ENCODE data around the gene BAD. TPM values are rescaled to one million over a fixed set of nuclear protein-coding genes. Genes with fewer than 3 reads are reported as not detected.

Gene BAD
- total and polyA plus RNA-seq, 2 donors (not counting 1 experiment from before 2014, with no cell fraction given): 24.0 to 39.1 TPM

GRCh38 chr11:64287676-64288352 is 3.3 kb upstream of the BAD start:
- ChIA-PET CTCF (interaction anchor here (2.1 to 6.8 kb wide), 3 partner anchors 15 to 83 kb away, joined by 5 to 47 read pairs (median 8); partner anchors contain the start of gene CATSPERZ), POLR2A (interaction anchor here (0.6 kb wide), 1 partner anchor 22 kb away, joined by 5 read pairs; no protein-coding TSS in a partner anchor)
- TF ChIP-seq CTCF (IDR thresholded peaks at IDR 0.05) (no peak), EZH2 (IDR thresholded peaks at IDR 0.05; ENCODE audit: borderline replicate concordance, insufficient read depth, low read depth, low read length, poor library complexity, severe bottlenecking) (no peak)
- ATAC-seq (ENCODE audit: low read depth): no peak
- Histone ChIP-seq H3K36me3 (replicated peaks in 1 of 2; ENCODE audit: control extremely low read depth in 1 of 2, control insufficient read depth in 1 of 2, extremely low read depth in 1 of 2, insufficient read depth in 2 of 2, low read length in 1 of 2) (no peaks in the 10 kb centered on the region), H2AFZ (ENCODE audit: insufficient read depth, low read depth, low read length, poor library complexity, severe bottlenecking) (no peak overlapping the region), H3K9me3 (ENCODE audit: control extremely low read depth in 1 of 3, control insufficient read depth in 2 of 3, insufficient read depth in 1 of 3, low read length in 2 of 3) (peaks cover 0 to 11% (median 0%) of the 10 kb centered on the region in 3 donors), H3K79me2 (ENCODE audit: control insufficient read depth, insufficient read depth, low read length) (peaks cover 26% of the 10 kb centered on the region), H3K4me2 (replicated peaks; ENCODE audit: low read depth, low read length, poor library complexity, severe bottlenecking) (no peak overlapping the region), H3K27me3 (replicated peaks in 1 of 4; ENCODE audit: control extremely low read depth in 1 of 4, control insufficient read depth in 3 of 4, insufficient read depth in 4 of 4, low read length in 3 of 4) (peaks cover 0 to 20% (median 11%) of the 10 kb centered on the region in 4 experiments), H3K4me1 (ENCODE audit: control insufficient read depth in 2 of 2, insufficient read depth in 2 of 2, low read length in 2 of 2) (peaks cover 27 to 29% of the 10 kb centered on the region in 2 donors), H3K27ac (ENCODE audit: low read length in 2 of 2) (no peak overlapping the region), H3K4me3 (ENCODE audit: control extremely low read depth in 1 of 5, extremely low read depth in 1 of 5, insufficient read depth in 1 of 5, low read depth in 2 of 5, low read length in 4 of 5) (no peak overlapping the region), H4K20me1 (ENCODE audit: control insufficient read depth, insufficient read depth, low read length, poor library complexity, severe bottlenecking) (peaks cover 27% of the 10 kb centered on the region), H3K9ac (ENCODE audit: low read length) (no peak overlapping the region)
- no peak for DNase-seq
- H3K4me3 Mint-ChIP-seq: peak overlapping the region; percentile 29
- peaks cover 26% of the 10 kb centered on the region for H3K4me1 Mint-ChIP-seq
- peaks cover 9% of the 10 kb centered on the region for H3K27me3 Mint-ChIP-seq
- WGBS (ENCODE audit: insufficient coverage): 97% methylated on average over 33 of the region's 33 CpGs
- no peaks in the 10 kb centered on the region for H3K9me3 Mint-ChIP-seq (ENCODE audit: insufficient read depth)
- intact Hi-C loops (cut with micrococcal nuclease): no loop called here
- H3K27ac Mint-ChIP-seq: no peak overlapping the region

DNA sequence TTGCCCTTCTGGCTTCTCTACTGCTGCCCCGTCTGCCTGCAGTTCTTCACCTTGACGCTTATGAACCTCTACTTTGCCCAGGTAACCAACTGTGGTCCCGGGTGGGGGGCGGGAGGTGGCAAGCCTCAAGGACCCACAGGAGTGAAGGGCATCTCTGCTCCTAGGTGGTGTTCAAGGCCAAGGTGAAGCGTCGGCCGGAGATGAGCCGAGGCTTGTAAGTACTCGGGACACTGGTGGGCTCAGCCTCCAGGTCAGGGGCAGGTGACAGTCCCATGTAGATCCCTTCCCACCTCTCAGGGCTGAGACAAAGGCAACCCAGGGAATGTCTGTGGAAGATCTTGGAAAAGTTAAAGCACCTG is 2.3 kb upstream of the BAD start:
- Histone ChIP-seq H4K20me1 (ENCODE audit: control insufficient read depth, insufficient read depth, low read length, poor library complexity, severe bottlenecking) (peaks cover 22% of the 10 kb centered on the region), H3K4me3 (ENCODE audit: control extremely low read depth in 1 of 5, extremely low read depth in 1 of 5, insufficient read depth in 1 of 5, low read depth in 2 of 5, low read length in 4 of 5) (no peak overlapping the region), H3K9ac (ENCODE audit: low read length) (no peak overlapping the region), H3K27ac (ENCODE audit: low read length in 2 of 2) (no peak overlapping the region), H3K4me2 (replicated peaks; ENCODE audit: low read depth, low read length, poor library complexity, severe bottlenecking) (no peak overlapping the region), H3K36me3 (replicated peaks in 1 of 2; ENCODE audit: control extremely low read depth in 1 of 2, control insufficient read depth in 1 of 2, extremely low read depth in 1 of 2, insufficient read depth in 2 of 2, low read length in 1 of 2) (peaks cover 0 to 7% of the 10 kb centered on the region in 2 experiments), H3K9me3 (ENCODE audit: control extremely low read depth in 1 of 3, control insufficient read depth in 2 of 3, insufficient read depth in 1 of 3, low read length in 2 of 3) (peaks cover 0 to 6% (median 0%) of the 10 kb centered on the region in 3 donors), H3K4me1 (ENCODE audit: control insufficient read depth in 2 of 2, insufficient read depth in 2 of 2, low read length in 2 of 2) (peaks cover 19 to 21% of the 10 kb centered on the region in 2 donors), H2AFZ (ENCODE audit: insufficient read depth, low read depth, low read length, poor library complexity, severe bottlenecking) (no peak overlapping the region), H3K79me2 (ENCODE audit: control insufficient read depth, insufficient read depth, low read length) (peaks cover 35% of the 10 kb centered on the region), H3K27me3 (replicated peaks in 1 of 4; ENCODE audit: control extremely low read depth in 1 of 4, control insufficient read depth in 3 of 4, insufficient read depth in 4 of 4, low read length in 3 of 4) (peaks cover 0 to 14% (median 6%) of the 10 kb centered on the region in 4 experiments)
- TF ChIP-seq CTCF (IDR thresholded peaks at IDR 0.05): no peak
- TF ChIP-seq EZH2 (IDR thresholded peaks at IDR 0.05; ENCODE audit: borderline replicate concordance, insufficient read depth, low read depth, low read length, poor library complexity, severe bottlenecking): no peak
- ChIA-PET POLR2A (interaction anchor here (5.7 kb wide), 1 partner anchor 17 kb away, joined by 67 read pairs; no protein-coding TSS in a partner anchor), CTCF (interaction anchor here (1.0 to 6.8 kb wide), 5 partner anchors 16 to 82 kb away, joined by 3 to 47 read pairs (median 5); partner anchors contain the start of genes CATSPERZ, FERMT3 and PRDX5)
- no peaks in the 10 kb centered on the region for H3K9me3 Mint-ChIP-seq (ENCODE audit: insufficient read depth)
- intact Hi-C loops (cut with micrococcal nuclease): no loop called here
- 95% methylated on average over 9 of the region's 9 CpGs for WGBS (ENCODE audit: insufficient coverage)
- no peak for ATAC-seq (ENCODE audit: low read depth)
- H3K4me3 Mint-ChIP-seq: peak overlapping the region; percentile 78
- H3K4me1 Mint-ChIP-seq: peaks cover 24% of the 10 kb centered on the region
- H3K27ac Mint-ChIP-seq: peak overlapping the region; percentile 75
- DNase-seq: no peak
- peaks cover 6% of the 10 kb centered on the region for H3K27me3 Mint-ChIP-seq

Measured in B cell (primary cell).